ENCODE results near the gene TTC9B.

GRCh38 chr19:40216777-40217026, 1.5 kb downstream of the TTC9B start:
- no peak for TF ChIP-seq ZNF274 (IDR thresholded peaks at IDR 0.05; ENCODE audit: low read depth, low read length)
- no peak for TF ChIP-seq YY1 (IDR thresholded peaks at IDR 0.05; ENCODE audit: insufficient read depth, insufficient read length)
- no peak for TF ChIP-seq SUZ12 (IDR thresholded peaks at IDR 0.05; ENCODE audit: extremely low read depth, insufficient read depth, insufficient read length)
